GM18873 (cell line): ENCODE data around the gene MN1.

Experiments
- ATAC-seq: cut with Tn5 transposase; IDR thresholded peaks from one replicate; pipeline ENCODE4 v1.9.1; 2021; ENCODE audit warnings: mild to moderate bottlenecking, moderate library complexity, moderate number of reproducible peaks; ENCODE audit not compliant: unreplicated experiment, low FRiP score

The MN1 gene

DNA sequence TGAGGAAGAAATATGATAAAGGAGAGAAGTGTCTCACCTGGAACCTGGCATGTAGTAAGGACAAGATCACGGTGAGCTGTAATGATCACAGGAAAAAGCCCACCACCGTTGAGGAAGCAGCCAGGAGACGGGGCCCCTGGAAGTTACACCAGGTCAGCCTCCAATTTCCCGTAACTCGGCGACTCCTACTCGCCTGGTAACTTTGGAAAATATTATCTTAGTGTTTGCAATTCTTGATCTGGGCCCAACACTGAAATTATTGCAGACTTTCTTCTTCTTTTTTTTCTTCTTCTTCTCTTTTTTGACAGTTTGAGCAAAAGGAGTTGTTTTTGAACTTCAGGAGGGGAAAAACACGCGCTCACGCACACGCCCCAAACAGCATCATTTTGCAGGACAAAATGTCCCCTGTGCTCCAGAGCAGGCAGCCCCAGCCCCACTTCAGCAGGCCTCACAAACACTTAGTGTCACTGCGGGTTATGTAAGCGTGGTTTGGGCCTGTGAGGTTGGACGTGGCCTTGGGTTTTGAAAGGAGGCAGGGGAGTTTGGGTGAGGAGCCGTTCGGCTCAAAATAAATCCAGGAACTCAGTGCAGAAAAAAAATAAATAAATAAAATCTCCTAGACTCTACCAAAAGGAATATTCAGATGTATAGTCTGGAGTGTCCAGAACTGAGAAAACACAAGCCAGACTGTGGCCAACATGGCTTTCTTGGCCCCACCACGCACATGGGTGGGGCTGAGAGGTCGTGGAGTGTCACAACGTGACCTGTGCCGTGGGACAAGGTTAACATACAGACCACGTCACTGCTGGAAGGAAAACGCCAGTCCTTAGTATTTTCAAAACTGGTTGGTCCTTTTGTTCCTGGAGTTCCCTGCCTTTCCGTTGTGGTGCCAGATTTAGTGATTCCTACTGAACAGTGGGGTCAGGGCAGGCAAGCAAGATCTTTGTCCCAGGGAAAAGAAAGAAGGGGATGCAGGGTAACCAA, 26.3 kb upstream of the MN1 start:
- no peak for ATAC-seq

DNA sequence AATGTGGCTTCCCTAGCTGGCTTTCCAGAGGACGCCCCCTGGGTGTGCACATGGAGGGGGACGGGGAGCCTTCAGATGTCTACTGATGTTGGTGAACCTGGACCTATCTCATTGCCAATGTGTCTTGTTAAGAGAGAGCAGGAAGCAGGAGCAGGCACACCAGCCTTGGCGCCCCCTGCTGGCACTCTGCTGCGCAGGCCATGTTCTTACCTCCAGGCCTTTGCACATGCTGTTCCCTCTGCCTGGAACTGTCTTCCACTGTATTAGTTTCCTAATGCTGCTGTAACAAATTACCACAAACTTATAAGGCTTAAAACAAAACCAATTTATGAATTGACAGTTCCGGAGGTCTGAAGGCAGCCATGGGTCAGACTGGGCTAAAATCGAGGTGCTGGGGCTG, 23.6 kb upstream of the MN1 start:
- ATAC-seq, result no peak

DNA sequence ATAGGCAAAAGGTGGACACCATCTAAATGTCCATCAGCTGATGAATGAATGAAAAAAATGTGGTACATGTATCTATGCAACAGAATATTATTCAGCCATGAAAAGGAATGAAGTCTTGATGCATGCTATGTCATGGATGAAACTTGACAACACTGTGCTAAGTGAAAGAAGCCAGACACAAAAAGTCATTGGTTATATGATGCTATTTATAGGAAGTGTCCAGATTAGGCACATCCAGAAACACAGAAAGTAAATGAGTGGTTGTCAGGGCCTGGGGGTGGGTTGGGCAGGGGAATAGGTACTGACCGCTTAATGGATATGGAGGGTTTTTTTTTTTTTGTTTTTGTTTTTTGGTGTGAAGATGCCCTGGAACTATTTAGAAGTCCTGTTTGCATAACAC, 21.7 kb upstream of the MN1 start:
- ATAC-seq, result no peak

DNA sequence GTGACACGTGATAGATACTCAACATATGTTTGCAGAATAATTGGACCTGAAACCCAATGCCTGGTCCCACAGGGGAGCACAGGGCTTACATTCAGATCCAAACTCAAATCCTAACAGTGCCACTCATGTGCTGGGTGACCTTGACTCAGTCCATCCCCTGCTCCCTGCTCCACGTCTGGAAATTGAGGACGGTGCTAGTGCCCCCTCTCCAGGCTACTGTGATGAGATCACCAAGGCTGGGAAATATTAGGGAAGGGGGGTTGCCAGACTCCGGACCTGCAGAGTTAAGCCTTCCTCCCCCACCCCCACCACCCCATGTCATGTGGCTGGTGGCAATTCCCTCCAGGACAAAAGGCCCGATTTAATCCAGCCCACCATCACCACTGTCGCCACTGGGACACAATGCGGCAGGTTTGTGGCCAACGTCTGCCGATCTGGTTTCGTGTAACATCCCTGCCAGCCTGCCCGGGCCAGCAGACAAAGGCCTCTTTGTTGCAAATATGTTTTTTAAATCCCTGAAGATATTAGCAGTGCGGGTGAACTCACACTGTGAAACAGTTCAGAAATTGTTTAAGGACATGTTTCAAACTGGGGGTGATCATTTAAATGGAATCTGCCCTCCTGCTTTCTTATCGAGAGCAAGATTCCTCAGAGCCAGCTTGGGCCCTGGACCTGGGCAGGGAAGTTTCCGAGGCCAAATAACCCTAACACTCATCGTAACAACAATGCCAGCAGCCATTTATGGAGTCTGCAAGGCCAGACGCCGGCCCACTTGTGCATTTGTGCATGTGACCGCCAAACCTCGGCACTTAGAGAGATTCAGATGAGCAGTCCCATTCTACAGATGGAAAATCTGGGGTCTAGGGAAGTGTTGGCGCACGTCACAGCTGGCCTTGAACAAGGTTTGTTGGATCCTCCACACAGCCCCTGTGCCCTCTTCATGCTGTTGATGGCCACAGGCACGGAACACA, 19.6 kb upstream of the MN1 start:
- no peak for ATAC-seq

DNA sequence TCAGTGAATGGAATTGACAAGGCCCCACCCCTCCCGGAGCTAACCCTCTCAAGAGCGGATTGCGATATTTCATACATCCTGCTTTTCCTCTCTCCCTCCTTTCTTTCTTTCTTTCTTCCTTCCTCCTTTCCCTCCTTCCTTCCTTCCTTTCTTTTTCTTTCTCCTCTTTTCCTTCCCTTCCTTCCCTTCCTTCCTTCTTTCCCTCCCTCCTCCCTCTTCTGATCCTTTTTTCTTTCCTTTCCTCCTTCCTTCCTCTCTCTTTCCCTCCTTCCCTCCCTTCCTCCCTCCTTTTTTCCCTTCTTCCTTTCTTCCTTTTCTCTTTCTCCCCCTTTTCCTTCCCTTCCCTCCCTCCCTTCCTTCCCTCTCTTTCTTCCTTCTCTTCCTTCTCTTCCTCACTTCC, 15.0 kb upstream of the MN1 start:
- no peak for ATAC-seq

DNA sequence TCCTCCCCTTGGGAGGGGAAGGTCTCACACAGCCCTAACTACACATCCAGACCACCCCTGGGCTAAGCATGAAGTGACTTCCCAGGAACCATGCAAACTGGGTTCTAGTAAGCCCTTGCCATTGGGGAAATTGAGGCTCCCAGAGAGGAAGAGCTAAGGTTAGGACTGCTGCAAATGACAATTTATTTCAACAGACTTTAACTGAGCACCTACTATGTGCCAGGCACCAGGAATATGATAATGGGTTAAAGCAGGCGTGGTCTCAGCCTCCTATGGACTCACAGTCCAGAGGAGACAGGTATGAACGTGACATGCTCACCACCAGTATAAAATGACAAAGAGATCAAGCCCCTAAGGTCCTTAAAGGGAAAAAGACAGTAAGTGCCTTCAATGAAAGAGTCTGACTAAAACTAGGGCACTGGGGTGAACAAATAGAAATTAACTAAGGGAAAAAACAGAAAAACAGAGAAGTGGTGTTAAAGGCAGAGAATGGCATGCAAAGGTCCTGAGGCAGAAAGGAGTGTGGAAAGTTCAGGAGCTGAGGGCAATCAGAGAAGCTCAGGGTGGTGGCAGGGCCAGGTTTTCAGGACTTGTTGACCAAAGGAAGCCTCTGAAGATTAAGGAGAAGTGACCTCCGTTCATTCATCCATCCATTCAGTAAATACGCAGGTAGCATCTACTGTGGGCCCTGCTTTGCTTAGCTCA, 14.4 kb upstream of the MN1 start:
- no peak for ATAC-seq

DNA sequence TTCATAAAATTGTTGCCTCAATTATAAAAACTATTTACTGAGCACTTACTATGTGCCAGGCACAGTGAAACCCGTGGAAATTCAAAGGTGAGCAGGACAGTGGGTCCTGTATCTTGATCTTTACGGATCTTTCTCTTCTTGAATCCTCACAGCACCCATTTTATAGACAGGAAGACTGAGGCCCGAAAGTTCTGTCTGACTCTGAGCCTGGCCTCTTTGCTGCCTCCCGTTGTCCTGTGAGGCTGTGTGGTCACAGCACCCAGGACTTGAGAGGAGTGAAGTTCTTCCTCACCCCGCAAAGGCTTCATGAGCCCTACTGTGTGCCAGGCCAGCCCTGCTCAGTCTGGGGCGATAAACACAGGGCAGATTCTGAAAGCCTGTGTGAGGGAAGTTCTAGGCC, 13.4 kb upstream of the MN1 start:
- ATAC-seq, result no peak

DNA sequence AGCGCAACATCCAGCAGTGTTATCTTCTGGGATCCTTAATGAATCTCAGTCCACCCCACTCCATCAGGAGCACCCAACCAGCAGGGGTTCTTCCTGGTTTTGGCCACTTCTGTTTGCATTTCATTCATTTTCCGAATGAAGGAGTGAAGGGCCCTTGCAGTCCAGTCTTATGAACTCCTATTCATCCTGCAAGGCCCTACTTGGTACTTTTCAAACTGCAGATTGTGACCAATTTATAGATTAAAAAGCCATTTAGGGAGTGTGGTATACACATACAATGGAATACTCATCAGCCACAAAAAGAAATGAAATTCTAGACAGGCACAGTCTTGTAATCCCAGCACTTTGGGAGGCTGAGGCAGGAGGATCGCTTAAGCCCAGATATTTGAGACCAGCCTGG, 10.2 kb upstream of the MN1 start:
- ATAC-seq, result no peak

DNA sequence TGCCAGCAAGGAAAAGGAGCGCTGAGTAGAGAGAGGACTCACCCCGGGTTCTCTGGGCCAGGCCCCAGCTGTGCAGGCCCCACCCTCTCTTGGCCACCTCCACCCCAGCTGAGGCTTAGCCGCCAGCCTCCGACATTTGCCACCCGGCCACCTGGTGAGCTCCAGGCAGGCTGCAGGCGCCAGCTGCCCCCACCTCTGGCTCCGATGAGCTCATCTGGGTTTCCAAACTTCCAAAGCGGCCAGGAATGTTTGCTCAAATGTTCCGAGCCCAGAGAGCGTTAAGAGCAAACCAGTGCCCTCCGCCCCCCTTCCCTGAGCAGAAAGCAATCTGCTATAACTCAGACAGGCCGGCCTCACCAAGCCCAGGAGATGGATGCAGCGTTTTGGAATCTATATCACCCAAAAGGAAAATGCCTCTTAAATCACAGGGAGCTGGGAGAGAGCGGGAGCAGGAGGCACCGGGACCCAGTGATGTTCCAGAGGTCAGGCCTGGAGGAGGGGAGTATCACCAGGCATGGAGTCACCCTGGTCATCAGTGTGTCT, 9.1 kb upstream of the MN1 start:
- ATAC-seq, result no peak

DNA sequence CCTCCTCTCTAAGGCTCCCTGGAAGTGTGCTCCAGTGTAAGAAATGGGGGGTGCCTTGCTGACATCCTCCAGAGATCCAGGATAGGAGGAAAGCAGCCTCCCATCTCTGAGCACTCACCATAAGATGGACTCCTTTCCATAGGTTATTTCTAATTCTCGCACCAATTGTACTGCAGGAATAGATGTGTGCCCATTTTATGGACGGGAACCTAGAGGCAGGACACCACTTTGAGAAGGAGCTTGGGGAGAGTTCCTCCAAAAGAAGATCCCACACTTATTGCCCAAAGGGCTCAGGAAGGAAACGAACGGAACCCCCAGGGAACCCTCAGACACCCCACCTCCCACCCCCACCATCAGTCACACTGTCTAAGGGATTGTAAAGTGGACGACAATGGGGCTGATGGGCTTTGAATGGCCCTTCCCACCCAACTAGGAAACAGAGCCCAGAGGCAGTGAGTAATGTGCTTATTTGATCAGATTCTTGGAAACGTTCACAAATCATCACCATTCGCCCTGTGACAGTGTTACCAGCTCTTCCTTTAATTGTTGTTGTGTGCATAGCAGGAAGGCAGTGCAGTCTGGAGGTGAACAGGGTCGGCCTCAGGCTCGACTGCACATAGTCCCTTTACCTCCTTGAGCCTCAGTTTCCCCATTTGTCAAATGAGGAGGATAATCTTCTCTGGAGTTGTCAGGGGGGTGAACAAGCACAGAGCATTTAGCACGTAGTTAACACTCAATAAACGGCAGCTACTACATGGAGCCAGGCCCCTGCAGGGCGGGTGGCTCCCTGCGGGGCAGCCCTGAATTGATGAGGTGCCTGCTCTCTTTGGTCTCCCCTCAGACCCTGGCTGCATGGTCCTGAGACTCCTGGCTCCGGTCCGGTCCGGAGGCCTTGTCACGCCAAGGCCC, 8.4 kb upstream of the MN1 start:
- ATAC-seq, result no peak

DNA sequence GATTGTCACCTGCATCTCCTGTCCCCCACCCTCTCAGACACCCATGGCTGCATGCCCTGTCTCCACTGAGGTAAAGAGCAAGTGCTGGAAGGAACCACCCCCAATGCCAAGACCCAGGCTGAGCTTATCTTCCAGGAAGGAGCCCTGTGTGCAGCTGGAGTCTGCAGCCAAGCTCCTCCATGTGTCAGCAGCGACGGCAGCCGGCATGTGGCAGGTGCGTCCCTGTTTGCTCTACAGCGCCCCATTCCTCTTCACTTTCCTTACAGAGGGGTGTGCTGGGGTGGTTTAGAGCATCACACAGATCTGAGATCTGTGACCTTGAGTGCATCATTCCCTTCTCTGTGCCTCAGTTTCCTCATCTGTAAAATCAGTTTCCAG, 7.7 kb upstream of the MN1 start:
- no peak for ATAC-seq

DNA sequence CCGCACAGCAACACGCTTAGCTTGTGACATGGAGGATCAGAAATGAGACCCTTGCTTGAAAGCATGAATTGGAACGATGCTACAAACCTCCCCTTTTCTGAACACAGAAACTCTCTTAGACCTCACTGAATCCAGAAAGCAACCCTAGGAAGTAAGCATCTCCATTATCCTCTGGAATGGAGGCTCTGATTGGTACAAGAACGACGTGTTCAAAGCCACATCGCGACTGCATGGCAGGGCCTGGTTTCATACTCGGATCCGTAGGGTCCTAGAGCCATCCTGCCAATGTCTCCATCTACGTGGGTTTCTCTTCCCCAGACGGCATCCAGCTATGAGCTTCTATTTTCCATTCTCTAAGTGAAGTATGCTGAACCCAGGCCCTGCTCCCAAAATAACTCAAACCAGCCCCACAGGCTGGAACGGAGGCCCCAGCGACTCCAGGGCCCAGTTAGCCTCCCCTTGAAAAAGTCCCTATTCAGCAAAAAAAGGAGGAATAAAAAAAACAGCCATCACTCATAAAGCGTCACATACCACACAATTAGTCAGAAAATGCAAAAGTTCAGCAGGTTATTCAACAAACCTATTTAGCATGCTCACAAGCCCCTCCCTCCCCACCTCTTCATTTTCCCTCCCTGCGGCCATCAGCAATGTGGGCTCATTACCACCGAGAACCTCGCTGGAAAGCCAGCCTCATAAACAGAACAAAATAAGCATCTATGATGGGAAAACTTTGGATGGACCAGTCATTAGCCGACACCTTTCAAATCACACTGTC, 7.1 kb upstream of the MN1 start:
- no peak for ATAC-seq

DNA sequence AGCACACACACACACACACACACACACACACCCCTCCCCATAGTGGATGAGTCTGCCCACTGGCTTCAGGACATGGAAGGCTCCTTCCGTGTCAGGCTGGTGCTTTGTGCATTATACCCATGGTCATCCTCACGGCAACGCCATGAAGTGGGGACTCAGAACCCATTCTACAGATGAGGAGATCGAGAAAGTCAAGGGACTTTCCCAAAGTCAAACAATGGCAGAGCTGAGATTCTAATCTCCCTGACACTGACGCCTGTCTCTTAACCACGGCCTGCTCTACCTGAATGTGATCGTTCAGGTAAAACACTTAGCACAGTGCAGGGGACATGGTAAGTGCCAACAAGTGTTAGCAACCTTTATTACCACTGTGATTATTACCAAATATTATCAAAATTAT, 4.3 kb upstream of the MN1 start:
- ATAC-seq, result no peak

DNA sequence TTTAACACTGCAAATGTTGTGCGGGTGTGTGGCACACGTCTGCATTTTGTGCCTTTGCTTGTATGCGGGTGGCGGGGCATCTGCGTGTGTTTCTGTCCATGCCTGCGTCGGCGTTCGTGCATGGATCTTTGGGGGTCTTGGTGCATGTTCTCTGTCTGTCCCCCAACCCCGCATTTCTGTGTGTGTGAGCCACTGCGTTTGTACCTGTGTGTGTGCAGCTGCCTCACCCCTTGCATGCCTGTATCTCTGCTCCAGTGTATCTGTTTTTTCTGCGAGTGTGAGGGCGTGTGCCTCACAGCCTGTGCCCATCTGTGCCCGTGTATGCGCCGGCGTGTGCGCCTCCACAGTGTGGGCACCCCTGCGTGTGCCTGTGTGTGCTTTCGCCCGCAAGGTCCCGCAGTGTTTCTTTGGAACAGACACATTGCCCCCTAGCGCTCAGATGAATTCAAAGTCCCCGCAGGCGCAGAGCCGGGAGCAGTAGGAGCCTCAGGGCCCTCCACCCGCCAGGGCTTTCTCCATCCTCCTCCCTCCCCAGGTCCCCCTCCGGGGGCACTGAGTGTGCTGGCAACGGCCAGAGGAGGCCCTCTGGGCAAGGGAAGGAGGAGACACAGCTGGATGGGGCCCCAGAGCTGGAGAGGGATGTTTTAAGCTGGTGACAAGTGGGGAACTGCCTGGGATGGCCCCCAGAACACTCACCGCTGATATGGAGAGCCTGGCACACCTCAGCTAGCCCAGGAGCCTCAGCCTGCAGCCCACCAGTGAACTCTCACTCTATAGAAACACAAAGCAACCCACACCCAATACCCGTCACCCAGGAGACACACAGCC, 3.1 kb upstream of the MN1 start:
- no peak for ATAC-seq

DNA sequence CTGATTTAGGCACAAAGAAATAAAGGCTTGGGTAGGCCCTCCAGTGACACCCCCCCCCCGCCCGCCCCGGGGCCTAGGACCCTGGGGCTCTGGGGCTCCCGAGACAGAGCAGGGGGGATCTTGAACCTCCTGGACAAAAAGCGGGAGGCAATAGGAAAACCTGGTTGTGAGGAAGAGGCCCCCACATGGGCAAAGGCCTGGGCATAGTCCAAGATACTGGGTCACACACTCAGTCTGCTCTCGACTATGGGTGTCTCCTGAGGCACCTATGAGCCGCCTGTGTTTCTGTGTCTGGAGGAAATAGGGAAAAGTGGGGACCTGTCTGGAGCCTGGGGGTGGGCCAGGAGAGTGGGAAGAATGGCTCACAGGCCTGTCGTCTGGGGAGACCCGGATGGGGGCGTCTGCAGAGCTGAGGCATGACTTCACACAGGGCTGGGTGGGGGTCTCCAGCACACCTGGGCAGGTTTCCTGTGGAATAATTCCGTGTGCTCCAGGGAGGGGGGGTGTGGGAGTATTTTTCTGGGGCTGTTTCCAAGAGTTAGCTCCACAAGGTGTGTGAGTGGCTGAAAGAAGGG, 2.4 kb upstream of the MN1 start:
- no peak for ATAC-seq

DNA sequence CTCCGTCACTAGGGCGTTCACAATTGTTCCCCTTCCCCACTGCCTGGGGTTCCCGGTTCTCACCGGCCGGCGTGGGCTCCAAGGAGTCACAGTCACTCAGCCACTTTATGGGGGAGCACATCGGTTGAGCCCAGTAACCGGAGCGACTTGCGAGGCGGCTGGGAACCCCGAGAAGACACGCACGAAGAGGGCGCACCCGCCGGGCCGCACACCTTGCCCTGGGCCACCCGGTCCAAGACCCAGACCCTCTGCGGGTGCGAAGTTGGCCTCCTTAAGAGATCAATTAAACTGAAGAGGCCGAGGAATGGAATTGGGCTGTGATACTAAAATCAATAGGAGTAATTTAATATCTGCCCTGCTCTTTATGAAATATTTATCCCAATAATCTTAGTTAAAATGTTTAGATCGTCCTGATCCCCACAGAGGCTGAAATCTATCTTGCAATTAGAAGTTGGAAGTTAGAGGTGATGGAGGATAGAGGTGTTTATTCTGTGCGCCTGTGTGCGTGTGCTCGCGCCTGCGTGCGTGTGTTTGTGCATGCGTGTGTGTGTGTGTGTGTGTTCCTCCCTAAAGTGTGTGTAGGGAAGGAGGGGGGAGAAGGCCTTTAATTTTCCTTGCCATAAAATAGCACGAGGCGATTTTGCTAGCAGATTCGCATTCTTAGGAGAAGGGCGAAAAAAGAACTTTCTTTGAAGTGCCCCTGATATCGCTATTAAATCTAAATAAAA, 954 bp upstream of the MN1 start:
- ATAC-seq, result no peak

DNA sequence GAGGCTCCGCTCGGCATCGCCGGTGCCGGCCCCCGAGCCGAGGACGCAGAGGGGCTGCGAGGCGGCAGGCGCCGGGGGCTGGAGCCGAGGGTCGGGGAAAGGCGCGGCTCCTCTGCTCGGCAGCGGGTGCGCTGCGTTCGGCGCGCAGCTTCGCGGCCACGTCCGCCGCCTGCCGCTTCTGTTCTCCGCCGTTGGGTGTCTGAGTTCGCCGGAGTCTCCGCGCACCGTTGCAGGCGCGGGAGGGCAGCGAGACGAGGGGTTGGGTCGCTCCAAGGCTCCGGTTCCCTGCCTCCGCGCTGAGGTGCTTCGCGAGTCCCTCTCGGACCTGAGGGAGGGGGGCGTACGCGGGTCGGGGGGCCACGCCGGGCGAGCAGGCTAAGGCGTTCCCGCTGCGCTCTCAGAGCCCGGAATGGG, 347 bp downstream of the MN1 start:
- ATAC-seq, result no peak
